Superior temporal gyrus (tissue), 1 donor: Measurements from ENCODE around the gene ZBTB3.
"Not testable (repeated sequence)": the region's sequence is repeated elsewhere in the genome, so short reads cannot be mapped to it uniquely, and the experiment has no call there.

Experiments used
- DNase-seq: peaks from one replicate; pipeline ENCODE4 v3.0.0-alpha.2; 2016; ENCODE audit errors: extremely low spot score

Gene ZBTB3

GRCh38 chr11:62757846-62758788, 4.2 kb upstream of the ZBTB3 start:
- DNase-seq = peak; percentile 28

GRCh38 chr11:62755086-62755615, 1.2 kb upstream of the ZBTB3 start:
- DNase-seq = peak; percentile 31

- DNase-seq = no peak
Measured at GRCh38 chr11:62752994-62753735, 795 bp downstream of the ZBTB3 start.

DNA sequence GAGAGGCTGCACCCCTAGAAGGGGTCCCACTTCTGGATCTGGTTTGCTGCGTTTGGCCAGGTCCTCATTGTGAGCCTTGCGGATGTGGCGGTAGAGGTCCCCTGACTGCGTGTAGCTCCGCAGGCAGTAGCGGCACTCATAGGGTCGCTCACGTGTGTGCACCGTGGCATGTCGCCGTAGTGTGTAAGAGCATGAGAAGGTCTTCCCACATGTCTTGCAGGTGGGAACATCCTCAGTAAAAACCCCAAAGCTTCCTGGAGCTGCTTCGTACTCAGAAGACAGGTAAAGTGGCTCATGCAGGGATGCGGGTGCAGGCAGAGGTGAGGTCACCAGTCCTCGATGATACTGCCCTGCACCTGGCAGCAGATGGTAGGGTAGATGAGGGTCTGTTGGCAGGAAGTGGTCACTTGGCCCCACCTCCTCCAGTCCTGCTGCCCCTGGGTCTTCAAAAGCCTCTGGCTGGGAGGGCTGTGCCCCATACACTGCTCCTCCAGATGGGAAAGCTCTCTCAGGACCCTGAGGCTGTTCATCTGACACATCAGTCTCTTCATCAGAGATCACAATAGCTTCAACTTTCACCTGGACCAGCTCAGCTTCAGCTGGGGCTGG, 1.7 kb downstream of the ZBTB3 start:
- no peak for DNase-seq

- not testable (repeated sequence) for DNase-seq
Measured at GRCh38 chr11:62749931-62750330, 4.0 kb downstream of the ZBTB3 start.

GRCh38 chr11:62747475-62748160, 6.3 kb downstream of the ZBTB3 start:
- peak; percentile 49 for DNase-seq

- no peak for DNase-seq
Measured at GRCh38 chr11:62737196-62737595, 16.8 kb downstream of the ZBTB3 start.

DNA sequence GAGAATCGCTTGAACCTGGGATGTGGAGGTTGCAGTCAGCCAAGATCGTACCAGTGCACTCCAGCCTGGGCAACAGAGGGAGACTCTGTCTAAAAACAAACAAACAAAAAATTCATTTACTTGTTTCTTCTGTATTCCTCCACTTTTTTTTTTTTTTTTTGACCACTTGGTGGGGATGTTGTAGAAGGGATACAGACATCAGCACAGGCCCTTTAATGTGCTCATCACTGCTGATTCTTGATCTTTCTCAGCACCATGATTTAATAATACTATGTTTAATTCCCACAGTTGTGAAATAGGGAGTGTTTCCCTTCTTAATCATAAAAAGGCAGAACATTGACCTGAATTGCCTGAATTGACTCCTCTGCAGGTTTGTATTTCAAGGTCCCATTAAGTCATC, 21.1 kb downstream of the ZBTB3 start:
- DNase-seq = peak; percentile 74

DNA sequence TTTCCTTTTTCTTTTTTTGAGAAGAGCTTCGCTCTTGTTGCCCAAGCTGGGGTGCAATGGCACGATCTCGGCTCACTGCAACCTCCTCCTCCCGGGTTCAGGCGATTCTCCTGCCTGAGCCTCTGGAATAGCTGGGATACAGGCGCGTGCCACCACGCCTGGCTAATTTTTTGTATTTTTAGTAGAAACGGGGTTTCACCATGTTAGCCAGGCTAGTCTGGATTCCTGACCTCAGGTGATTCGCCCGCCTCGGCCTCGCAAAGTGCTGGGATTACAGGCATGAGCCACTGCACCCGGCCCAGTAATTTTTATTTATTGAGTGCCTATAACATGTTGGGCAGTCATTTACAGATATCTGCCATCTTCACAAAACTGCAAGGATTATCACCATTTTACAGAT, 23.9 kb downstream of the ZBTB3 start:
- not testable (repeated sequence) for DNase-seq

DNA sequence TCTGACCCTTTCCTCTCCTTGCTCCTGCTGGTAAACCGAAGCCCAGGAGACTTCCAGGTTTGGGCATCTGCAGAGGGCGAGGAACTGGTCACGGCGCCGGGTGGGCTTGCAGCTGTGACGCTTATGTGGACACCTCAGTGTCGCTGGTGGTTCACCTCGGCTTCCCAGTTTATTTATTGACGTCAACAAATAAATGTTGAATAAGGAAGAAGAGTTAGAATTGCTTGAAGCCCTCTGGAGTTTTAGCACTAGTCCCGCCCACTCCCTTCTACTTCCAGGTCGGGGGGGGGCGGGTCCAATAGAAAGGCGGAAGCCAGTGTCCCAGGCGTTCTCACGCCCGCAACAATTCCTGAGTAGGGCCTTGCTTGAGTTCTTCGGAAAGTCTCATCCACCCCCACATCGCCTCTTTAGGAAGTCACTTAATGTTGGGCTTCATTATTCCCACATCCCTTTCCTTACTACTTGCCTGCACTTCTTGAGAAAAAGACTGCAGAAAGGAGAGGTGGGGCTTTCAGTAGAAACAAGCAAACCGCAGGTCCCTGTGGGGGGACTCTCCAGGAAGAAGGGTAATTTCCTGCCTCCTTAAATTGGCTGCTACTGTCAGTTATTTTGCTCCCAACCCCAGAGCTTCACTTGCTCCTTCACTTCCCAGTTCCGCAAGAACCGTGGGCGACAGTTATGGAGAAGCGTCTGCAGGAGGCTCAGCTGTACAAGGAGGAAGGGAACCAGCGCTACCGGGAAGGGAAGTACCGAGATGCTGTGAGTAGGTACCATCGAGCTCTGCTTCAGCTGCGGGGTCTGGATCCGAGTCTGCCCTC, 25.6 kb downstream of the ZBTB3 start, which contains the start of gene TTC9C:
Gene TTC9C, plus strand, starts transcription at position 316 of the 818 bp plus-strand sequence. Its CDS starts 363 bp downstream, at position 679.
- peak; percentile 94 for DNase-seq

GRCh38 chr11:62727872-62728170, 26.1 kb downstream of the ZBTB3 start:
- DNase-seq = peak; percentile 99

GRCh38 chr11:62727165-62727871, 26.6 kb downstream of the ZBTB3 start, which contains the start of gene HNRNPUL2:
Gene HNRNPUL2 (minus strand): TSS chr11:62727457. CDS start chr11:62727156, 301 bp downstream.
- DNase-seq = peak; percentile 99

GRCh38 chr11:62726915-62727164, 27.1 kb downstream of the ZBTB3 start:
- no peak for DNase-seq

DNA sequence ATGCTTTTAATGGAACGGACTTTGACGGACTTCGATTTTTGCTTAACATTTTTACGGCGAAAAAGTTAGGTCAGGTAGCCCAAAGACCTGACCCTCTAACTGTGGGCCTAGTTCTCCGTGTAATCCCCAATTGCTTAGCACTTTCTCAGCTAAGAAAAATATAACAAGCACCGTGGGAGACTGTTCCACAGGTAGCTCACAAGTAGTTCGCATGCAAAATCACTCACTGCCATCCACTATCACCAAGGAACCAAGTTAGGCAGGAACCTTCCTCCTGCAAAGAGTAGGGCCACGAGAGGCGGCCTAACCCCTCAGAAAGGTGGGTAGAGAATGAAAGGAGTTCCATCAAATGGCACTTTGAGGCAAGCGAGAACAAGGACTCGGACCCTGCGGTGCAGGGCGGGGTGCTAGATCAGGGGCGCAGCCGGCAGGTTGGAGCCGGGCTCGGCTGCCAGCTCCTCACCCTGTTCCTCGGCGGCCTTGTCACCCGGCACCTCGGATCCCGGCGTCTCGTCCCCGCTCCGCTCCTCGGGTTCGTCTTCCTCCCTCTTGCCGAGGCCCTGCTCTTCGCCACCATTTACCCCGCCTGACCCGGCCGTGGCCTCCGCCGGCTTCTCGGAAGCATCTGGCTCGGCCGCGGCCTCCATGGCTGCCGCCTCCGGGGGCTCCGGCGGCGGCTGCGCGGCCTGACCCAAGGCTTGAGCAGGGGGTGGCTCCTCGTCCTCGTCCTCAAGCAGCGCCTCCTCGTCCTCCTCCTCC, 27.6 kb downstream of the ZBTB3 start:
- no peak for DNase-seq

GRCh38 chr11:62725646-62726045, 28.3 kb downstream of the ZBTB3 start:
- no peak for DNase-seq

GRCh38 chr11:62724171-62724570, 29.8 kb downstream of the ZBTB3 start:
- no peak for DNase-seq

- DNase-seq = no peak
Measured at GRCh38 chr11:62721994-62722393, 32.0 kb downstream of the ZBTB3 start.

DNA sequence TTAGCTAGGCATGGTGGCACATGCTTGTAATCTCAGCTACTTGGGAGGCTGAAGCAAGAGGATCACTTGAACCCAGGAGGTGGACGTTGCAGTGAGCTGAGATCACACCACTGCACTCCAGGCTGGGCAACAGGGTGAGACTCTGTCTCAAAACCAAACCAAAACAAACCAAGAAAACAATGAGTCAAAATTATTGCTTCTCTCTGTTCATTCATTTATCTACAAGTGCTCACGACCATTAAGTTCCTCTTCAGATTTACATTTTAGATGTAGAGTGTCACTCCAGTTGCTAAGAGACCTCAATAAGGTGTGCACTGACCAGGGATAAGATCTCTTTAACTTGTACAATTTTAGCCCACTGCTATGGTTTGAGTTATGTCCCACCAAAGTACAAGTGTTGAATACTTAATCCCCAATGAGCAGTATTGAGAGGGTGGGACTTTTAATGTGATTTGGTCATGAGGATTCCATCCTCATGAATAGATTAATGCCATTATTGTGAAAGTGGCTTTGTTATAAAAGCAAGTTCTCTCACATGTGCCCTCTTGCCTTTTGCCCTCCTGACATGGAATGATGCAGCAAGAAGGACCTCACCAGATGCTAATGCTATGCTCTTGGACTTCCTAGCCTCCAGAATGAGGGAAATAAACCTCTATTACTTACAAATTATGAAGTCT, 34.5 kb downstream of the ZBTB3 start:
- no peak for DNase-seq

DNA sequence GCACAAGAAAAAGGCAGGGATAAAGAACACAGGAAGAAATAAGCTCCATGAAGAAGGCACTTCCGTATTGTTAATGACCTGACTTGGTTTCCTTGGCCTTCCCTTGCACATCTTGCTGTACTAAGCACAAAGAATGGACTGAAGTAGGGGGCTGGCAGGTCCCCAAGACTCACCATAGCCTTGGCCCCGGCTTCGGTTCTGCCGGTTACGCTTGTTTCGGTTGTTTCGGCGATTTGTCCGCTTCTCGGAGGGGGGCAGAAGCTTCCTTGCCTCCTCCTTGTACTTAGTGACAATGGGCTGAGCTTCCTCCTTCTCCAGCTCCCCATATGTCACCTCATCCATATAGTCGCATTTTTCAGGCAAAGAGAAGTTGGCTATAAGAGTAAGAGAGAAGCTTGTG, 37.1 kb downstream of the ZBTB3 start:
- no peak for DNase-seq
